Stimulated activated CD4-positive, alpha-beta T cell treated with anti-CD3 and anti-CD28 coated beads, Interleukin-1b, Interleukin-23, amount 100 ng/mL, for 1 hour (primary cell): ENCODE measurements around the gene GATC.

Experiments
- DNase-seq, 2 donors: peaks; one replicate each; pipeline ENCODE4 v3.0.0-alpha.2; 2020; ENCODE audit warnings: low read depth in 2 of 2

Gene GATC, protein sequence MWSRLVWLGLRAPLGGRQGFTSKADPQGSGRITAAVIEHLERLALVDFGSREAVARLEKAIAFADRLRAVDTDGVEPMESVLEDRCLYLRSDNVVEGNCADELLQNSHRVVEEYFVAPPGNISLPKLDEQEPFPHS

GRCh38 chr12:120445911-120446843 lies at the start of gene GATC, which contains the start of gene TRIAP1:
Gene GATC, plus strand, starts transcription at chr12:120446444. Its CDS starts 37 bp downstream, at chr12:120446481.
Gene TRIAP1, minus strand, starts transcription at chr12:120446384. Its CDS starts 12 bp downstream, at chr12:120446372.
- DNase-seq: peak in 1 of 2 donors; percentile 80

DNA sequence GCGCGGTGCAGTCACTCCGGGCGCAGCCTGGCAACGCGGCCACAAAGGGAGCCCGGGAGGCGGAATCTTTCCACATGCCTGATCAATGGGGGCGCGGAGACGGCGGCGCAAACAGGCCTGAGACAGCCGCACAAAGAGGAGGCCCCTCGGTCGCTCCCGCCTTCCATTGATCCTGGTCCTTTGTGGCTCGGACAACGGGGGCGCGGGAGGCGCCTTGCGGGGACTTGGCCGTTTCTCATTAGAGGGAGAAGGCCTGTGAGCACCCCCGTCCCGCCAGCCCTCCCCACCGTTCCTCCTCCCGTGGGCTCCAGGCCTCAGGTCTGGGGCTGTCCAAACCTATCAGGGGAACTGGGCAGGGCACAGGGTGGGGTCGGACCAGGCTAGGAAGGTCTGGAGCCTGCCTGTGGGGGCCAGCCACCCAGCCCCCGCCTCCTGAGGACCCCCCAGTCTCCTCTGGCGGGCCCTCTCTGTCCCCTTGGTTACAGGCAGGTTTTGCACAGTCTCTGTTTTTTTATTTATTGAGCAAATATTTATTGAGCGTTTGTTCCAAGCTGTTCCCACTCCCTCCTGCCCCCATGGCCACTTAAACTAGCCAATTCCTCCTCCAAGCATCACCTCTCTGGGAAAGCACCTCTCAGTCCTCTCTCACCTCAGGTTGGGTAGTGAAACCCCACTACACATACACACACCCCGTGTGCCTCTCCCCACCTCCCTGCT lies 48.3 kb upstream of the GATC start:
- DNase-seq: no peak

- no peak for DNase-seq
Measured at GRCh38 chr12:120399531-120399930, 46.7 kb upstream of the GATC start.

DNA sequence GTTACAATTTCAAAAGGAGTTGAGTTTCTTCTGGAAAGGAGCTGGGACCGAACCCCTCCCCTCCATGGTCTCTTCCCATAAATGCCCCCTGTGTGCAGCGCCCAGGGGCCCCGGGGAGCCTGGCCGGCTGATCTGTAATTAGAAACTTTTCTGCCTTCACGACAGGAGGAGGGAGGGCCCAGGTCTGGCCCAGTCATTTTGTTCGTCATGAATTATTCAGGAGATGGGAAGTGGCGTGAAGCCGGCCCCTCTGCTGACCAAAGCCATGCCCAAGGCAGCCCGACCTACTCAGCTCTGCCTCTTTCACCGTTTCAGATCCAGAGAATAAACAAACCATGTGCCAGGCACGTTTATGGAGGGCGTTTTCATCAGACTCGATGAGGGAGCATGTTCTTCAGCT lies 44.0 kb upstream of the GATC start:
- no peak for DNase-seq

DNA sequence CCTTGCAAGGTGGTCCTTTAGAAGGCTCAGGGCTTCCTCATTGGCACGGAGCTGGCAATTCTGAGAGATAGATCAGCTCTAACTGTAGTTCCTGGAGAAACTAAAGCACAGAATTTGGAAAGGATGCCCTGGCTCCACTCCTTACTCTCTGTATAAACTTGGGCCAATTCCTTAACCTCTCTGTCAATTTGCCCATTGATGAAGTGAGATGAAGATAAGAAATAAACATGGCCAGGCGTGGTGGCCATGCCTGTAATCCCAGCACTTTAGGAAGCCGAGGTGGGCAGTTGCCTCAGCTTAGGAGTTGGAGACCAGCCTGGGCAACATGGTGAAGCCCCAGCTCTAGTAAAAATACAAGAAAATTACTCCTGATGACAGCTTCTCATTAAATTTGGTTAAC lies 42.4 kb upstream of the GATC start:
- no peak for DNase-seq

GRCh38 chr12:120404271-120404670 lies 42.0 kb upstream of the GATC start:
- DNase-seq: no peak

- DNase-seq: no peak
Measured at GRCh38 chr12:120406069-120406468, 40.2 kb upstream of the GATC start.

DNA sequence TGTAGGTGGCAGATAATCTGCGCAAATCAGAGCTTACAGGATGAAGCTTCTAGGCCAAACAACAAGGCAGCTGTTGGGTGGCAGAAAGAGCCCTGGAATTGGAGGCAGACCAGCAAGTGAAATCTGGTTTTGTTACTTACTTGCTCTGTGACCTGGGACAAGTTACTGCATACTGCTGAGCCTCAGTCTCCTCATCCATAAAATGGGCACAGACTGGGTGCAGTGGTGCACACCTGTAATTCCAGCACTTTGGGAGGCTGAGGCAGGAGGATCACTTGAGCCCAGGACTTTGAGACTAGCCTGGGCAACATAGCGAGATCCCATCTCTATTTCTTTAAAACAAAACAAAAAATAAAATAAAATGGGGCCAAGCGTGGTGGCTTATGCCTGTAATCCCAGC lies 39.7 kb upstream of the GATC start:
- DNase-seq: no peak

- DNase-seq: no peak
Measured at GRCh38 chr12:120408771-120409170, 37.5 kb upstream of the GATC start.

DNA sequence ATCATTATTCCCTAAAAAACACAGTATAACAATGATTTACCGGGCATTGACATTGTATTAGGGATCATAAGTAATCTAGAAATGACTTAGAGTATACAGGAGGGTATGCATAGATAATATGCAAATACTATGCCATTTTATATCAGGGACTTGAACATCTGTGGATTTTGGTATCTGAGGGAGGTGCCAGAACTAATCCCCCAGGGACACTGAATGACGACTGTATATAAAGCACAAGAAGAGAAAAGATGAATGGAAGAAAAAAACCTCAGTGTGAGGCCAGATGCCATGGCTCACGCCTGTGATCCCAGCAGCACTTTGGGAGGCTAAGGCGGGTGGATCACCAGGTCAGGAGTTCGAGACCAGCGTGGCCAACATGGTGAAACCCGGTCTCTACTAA lies 33.8 kb upstream of the GATC start:
- no peak for DNase-seq

GRCh38 chr12:120413901-120414695 lies 32.1 kb upstream of the GATC start:
- no peak for DNase-seq

DNA sequence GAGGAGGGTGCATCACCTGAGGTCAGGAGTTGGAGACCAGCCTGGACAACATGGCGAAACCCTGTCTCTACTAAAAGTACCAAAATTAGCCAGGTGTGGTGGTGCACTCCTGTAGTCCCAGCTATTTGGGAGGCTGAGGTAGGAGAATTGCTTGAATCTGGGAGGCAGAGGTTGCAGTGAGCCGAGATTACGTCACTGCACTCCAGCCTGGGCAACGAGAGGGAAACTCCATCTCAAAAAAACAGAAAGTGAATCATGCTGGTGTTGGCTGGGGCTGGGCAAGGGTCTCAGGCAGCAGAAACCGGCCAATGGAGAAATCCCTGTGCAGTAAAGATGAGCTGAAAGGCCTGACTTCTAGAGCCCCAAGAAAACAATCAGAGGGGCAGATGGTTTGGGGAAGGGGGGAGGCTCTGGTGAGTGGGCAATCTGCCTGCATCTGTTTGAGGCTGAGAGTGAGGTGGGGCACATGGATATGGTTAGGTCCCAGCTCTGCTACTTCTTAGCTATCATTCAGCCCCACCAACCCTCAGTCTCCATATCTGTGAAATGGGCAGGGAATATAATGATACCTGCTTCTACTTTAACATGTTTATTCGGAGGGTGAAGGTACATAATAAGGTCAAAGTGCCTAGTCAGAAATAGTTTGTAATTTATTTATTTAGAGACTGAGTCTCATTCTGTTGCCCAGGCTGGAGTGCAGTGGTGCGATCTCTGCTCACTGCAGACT lies 29.6 kb upstream of the GATC start:
- no peak for DNase-seq

DNA sequence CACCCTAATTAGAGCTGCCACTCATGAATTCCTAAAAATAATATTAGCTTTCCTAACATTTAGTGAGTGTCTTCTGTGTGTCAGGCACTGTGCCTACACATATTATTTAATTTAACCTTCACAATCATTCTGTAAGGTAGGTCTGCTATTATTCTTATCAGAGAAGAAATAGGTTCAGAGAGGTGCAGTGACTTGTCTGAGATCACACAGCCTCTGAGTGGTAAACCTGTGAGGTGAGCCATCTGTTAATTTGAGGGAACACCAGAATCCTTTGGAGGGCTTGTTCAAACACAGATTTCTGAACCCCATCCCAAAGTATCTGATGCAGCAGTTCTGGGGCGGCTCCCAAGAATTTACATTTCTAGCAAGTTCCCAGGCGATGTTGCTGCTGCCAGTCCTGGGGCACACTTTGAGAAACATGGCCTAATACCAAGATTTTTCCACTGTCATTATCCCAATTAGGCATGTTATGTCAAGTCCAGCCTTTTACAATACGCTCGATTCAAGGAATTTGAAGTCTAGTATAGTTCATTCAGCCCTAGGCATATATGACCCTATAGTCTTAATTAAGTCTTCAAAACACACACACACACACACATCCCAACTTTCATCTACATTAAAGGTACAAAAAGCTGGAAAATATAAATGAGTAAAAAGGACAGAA lies 28.2 kb upstream of the GATC start:
- DNase-seq: no peak

DNA sequence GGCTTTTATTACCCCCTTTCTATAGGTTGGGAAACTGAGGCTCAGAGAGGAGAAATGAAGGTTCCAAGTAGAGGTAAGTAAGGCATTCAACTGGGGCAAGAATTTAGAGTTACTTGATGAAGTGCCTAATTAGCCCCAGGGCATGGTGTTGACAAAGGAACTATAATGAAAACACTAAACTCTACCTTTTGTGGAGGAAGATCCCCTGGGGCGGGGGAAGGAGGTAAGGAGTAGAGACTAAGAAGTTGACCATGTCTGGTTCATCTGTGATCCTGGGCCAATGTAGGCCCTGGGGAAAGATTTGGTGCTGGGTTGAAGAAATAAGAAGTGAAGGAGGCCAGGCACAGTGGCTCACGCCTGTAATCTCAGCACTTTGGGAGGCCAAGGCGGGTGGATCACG lies 24.5 kb upstream of the GATC start:
- DNase-seq: no peak

DNA sequence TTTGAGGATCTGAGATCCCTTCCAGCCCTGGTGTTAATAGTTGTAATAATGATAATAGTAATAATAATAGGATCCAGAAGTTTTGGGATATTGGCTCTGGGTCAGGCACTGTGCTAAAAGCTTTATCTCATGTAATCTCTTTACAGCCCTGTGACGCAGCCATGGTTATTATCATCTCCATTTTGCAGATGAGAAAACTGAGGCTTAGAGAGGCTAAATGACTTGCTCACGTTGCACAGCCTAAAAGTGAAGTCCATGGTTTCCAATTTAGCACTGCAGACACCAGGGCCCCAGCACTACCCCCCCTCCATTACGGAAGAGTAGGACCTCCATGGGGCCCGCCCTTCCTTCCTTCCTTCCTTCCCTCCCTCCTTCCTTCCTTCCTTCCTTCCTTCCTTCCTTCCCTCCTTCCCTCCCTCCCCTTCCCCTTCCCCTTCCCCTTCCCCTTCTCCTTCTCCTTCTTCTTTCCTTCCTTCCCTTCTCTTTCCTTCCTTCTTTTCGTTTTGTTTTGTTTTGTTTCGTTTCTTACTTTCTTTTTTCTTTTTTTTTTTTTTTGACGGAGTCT lies 23.3 kb upstream of the GATC start:
- DNase-seq: no peak

DNA sequence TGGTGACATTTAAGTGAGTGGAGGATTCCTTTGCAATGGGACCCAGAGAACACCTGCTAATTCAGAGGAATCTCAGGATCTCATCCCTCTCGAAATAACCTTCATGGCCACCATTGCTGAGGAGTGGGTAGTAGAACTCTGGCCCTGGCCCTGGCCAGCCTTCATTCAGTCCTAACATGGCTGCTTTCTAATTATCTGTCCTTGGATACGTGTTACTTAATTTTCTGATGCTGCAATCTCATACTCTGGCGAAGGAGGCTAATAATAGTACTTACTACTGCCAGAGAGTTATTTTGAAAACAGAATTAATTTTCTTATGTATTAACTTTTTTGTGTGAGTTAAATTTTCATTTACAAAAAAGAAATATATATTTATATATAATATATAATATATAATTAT lies 20.4 kb upstream of the GATC start:
- DNase-seq: no peak

DNA sequence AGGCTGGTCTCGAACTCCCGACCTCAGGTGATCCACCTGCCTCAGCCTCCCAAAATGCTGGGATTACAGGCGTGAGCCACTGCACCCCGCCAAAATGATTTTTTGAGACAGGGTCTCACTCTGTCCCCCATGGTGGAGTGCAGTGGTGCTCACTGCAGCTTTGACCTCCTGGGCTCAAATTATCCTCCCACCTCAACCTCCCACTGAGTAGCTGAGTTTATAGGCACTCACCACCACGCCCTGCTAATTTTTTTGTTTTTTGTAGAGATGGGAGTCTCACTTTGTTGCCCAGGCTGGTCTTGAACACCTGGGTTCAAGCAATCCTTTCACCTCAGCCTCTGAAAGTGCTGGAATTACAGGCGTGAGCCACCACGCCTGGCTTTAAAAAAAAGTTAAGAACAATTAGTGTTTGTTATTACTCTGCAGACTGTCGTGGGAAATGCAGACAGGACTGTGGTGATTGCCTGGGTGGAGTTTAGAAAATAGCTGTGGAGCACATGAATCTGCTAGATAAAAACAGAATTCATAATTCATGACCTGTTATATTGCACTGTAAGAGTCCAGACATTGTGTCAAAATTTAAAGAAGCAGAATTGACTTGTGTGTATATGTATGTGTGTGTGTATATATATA lies 17.5 kb upstream of the GATC start:
- no peak for DNase-seq

- no peak for DNase-seq
Measured at GRCh38 chr12:120429368-120429767, 16.9 kb upstream of the GATC start.

DNA sequence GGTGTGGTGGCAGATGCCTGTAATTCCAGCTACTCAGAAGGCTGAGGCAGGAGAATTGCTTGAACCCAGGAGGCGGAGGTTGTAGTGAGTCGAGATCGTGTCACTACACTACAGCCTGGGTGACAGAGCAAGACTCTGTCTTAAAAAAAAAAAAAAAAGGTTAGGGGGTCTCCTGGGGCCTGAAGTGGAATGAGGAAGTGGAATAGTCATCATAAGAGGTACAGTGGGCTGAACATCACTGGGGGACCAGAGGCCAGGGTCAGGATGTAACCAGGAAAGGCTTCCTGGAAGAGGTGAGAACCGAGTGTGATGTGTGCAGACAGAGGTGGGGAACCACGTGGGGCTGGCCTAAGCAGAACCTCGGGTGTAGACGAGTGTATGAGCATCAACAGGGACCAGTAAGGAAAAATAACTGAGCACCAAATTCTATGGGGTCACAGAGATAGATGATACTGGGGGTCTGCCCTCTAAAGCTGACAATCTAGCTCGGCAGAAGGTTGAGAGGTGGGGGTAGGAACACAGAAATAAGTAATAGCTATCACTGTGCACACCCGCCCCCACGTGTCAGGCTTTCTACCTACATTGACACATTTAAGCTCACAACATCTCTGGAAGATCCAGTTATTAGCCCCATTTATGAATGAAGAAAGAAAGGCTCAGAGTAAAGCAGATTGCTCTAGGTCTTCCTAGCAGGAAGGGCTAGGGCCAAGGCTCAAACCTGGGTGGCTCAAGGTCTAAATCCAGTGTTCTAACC lies 13.3 kb upstream of the GATC start:
- DNase-seq: no peak
